Posterior cingulate gyrus (tissue), 11 donors: Measurements from ENCODE around the gene PRR33.
A peak's percentile ranks its signal among the peaks of the same experiment; 100 is the strongest.
"Not testable (repeated sequence)": the region's sequence is repeated elsewhere in the genome, so short reads cannot be mapped to it uniquely, and the experiment has no call there.

Experiments
- DNase-seq, 10 donors: peaks; one replicate each; pipeline versions ENCODE4 v3.0.0 to v3.0.0-alpha.2; 2020 to 2021; ENCODE audit warnings: mixed read lengths in 3 of 10
- intact Hi-C: fragments of 100-400 bp; cut with DNase I; formaldehyde crosslinking; loops from one replicate; pipeline ENCODE4 v1.15.1; 2023

PRR33 gene

GRCh38 chr11:1893581-1894359, 2.1 kb upstream of the PRR33 start:
- peak in 1 of 10 donors; percentile 15 for DNase-seq
- intact Hi-C loops, result loop anchor here (1.0 kb wide), 1 partner anchor 23 kb away; no protein-coding TSS in a partner anchor

- intact Hi-C loops, result no loop called here
- no peak for DNase-seq
Observed at GRCh38 chr11:1892558-1892957, 863 bp upstream of the PRR33 start.

- DNase-seq, result peak in 1 of 10 donors; percentile 39
- intact Hi-C loops, result no loop called here
Observed at GRCh38 chr11:1892116-1892515, 421 bp upstream of the PRR33 start.

GRCh38 chr11:1890856-1891830, 552 bp downstream of the PRR33 start:
- intact Hi-C loops, result no loop called here
- DNase-seq, result peak in 2 of 10 donors; percentile 19 to 73

GRCh38 chr11:1889941-1890855, 1.5 kb downstream of the PRR33 start:
- DNase-seq, result peak in 3 of 10 donors; percentile 22 to 70 (median 67)
- intact Hi-C loops, result no loop called here

- DNase-seq, result peak in 4 of 10 donors; percentile 26 to 83 (median 64)
- intact Hi-C loops, result no loop called here
Observed at GRCh38 chr11:1889224-1889930, 2.3 kb downstream of the PRR33 start.

GRCh38 chr11:1888811-1889210, 2.9 kb downstream of the PRR33 start:
- intact Hi-C loops, result no loop called here
- peak in 2 of 10 donors; percentile 9 to 67 for DNase-seq

- peak in 4 of 10 donors; percentile 18 to 69 (median 59) for DNase-seq
- intact Hi-C loops, result no loop called here
Observed at GRCh38 chr11:1888347-1888753, 3.3 kb downstream of the PRR33 start.

- peak in 3 of 10 donors; percentile 23 to 73 (median 55) for DNase-seq
- intact Hi-C loops, result no loop called here
Observed at GRCh38 chr11:1887451-1888346, 4.0 kb downstream of the PRR33 start.

- DNase-seq, result peak in 2 of 10 donors; percentile 5 to 78
- intact Hi-C loops, result not testable (repeated sequence)
Observed at GRCh38 chr11:1886551-1886950, 5.1 kb downstream of the PRR33 start.

GRCh38 chr11:1884303-1884700, 7.4 kb downstream of the PRR33 start:
- DNase-seq, result peak in 1 of 10 donors; percentile 39
- intact Hi-C loops, result loop anchor here (5.0 kb wide), 1 partner anchor 33 kb away; the partner anchor contains the start of gene TNNT3

GRCh38 chr11:1883346-1884302, 8.1 kb downstream of the PRR33 start:
- DNase-seq, result peak in 2 of 10 donors; percentile 9 to 62
- intact Hi-C loops, result loop anchor here (2.0 to 5.0 kb wide), 2 partner anchors 34 to 271 kb away; partner anchors contain the start of gene TNNT3

- intact Hi-C loops, result loop anchor here (2.0 to 5.0 kb wide), 2 partner anchors 35 to 272 kb away; partner anchors contain the start of gene TNNT3
- peak; percentile 49 to 96 (median 72) for DNase-seq
Observed at GRCh38 chr11:1882265-1883238, 9.1 kb downstream of the PRR33 start.

- intact Hi-C loops, result loop anchor here (2.0 to 5.0 kb wide), 2 partner anchors 36 to 273 kb away; partner anchors contain the start of gene TNNT3
- DNase-seq, result peak in 3 of 10 donors; percentile 24 to 79 (median 67)
Observed at GRCh38 chr11:1881442-1882264, 10.0 kb downstream of the PRR33 start.
